AML-193 (cell line): ENCODE results near the gene PPP1R26.
"Not testable (repeated sequence)": the region's sequence is repeated elsewhere in the genome, so short reads cannot be mapped to it uniquely, and the experiment has no call there.

Experiments used
- DNase-seq, 2 experiments: peaks; one replicate each; lab custom pipeline; 2025; lab: John Stamatoyannopoulos, UW

PPP1R26 gene

DNA sequence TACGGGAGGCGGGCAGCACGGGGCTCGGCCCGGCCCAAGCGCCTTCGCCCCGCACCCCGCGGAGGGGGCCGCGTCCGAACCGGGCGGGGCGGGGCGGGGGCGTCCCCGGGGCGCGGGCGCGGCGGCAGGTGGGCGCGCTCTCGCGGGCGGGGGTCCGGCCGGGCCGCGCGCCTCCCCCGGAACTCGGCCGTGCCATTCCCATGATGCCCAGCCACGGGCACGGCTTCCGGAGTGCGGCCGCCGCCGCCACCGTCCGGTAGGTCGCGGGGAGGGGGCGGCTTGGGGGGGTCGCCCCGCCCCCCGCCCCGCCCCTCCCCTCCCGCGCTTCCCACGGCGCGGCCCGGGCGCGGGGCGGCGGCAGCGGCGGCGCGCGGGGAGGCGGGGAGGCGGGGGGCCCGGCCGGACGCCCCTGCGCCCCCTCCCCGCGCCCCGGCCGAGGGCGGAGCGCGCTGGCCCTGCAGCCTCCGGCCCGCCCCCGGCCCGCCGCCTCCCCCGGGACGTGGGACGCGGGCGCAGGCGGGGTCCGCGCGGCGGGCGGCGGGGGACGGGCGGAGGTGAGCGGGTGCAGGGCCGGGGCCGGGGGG is at the start of gene PPP1R26:
PPP1R26 (plus strand) TSS at position 314 of the 584 bp plus-strand sequence. CDS start 4,729 bp downstream, outside the sequence.
- no peak for DNase-seq

DNA sequence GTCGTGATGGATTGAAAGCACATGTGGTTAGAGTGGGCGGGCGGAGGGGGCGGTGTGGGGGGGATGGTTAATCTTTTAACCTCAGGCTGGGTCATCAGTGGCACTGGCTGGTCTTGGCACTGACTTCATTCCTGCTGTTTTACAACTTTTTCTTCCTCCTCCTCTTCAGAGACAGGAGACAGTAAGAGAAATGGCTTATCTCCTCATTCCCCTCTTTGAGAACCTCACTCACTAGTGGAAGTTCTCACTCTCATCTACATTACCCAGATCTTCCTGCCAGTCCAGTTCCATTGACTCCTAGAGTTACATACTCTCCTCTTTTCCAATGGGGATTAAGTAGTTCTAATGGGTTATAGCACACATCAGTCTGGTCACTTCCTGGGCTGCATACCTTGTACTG is 42.3 kb upstream of the PPP1R26 start:
- DNase-seq = no peak

DNA sequence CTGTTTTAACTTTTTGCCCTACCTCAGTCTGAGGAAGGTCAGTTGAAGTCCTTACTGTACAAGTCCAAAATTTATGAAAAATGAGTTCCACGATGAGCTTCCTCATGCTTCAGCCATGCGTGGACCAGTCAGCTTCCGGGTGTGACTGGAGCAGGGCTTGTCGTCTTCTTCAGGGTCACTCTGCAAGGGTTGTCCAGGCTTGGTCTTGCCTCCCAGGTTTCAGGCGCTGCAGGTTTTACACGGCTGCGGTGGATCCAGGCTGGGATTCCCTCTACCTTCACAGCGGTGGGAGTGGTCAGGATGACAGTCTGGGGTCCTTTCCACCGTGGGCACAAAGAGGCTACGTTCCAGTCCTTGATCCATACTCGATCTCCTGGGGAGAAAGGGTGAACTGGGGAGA is 41.9 kb upstream of the PPP1R26 start:
- not testable (repeated sequence) for DNase-seq

DNA sequence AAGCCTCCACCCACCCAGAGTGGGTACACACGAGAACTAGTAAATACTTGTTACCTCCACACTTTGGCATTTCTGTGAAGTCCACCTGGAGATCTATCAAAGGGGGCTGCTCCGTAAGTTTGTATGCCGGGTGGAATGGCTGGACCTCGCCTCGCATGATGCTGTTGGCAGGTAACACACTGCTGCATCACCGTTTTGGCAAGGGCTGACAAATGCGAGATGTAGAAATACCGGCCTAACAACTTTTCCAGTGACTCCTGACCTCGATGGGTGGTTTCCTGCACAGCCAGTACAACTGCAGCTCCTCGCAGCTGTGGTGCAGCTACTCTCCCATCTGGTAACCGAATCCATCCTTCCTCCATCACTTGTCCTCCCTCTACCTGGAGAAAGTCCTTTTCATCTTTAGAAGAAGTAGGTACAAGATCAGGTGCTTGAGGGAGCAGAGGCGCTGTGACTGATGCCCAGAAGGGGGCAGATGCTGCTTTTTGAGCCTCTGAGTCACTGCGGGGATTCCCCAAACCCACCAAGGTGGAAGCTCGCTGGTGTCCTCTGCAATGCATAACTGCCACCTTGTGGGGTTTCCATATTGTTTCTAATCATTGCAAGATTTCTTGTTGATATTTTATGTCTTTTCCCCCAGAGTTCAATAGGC is 40.9 kb upstream of the PPP1R26 start:
- DNase-seq = not testable (repeated sequence)

- not testable (repeated sequence) for DNase-seq
Measured at GRCh38 chr9:135439514-135439913, 40.1 kb upstream of the PPP1R26 start.

GRCh38 chr9:135439916-135440315 is 39.7 kb upstream of the PPP1R26 start:
- no peak for DNase-seq

DNA sequence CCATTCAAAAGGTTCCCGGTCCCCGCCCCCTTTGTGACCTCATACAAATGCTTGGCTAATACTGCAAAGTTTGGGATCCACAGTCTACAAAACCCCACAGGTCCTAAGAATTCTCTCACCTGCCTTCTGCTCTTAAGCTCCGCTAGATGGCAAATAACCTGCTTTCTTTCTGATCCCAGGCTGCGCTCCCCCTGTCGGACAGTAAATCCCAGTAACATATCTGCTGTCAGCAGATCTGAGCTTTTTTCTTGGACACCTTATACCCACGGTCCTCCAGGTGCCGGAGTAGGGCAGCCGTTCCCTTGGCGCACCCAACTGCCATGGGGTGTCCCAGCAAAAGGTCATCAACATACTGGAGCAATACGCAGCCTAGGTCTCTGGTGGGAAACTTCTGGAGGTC is 39.0 kb upstream of the PPP1R26 start:
- DNase-seq = no peak

DNA sequence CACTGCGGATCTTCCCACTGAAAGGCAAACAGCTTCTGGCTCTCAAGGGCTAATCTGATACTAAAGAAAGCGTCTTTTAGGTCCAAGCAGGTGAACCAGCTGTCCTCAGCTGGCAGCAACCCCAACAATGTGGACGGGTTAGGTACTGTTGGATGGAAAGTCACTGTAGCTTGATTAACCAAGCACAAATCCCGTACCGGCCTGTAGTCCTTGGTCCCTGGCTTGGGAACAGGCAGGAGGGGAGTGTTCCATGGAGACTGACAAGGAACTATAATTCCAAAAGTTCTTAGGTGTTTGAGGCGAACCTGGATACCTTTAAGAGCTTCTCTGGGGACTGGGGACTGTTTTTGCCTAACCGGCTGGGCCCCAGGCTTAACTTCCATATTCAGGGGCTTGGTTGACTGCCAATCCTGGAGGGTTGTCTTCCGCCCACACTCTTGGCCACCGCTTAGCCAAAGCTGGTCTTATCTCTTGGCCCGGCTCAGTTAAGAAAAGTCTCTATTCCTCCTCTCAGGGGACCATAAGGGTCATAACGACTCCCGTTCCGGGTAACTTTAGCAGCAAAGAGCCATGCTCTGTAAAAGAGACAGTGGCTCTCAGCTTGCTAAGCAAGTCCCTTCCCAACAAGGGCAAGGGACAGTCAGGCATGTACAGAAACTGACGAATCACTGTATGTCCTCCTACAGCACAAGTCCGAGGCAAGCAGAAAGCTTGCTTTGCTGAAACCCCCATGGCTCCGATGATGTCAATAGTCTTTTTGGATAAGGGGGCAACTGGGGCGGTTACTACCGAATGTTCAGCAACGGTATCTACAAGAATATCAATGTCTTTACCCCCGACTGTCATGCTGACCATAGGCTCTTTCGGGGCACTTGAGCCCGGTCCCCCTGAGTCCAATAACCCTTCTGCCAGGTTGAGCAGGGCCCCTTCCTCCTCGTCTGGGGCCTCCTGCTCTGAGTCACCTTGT is 38.2 kb upstream of the PPP1R26 start:
- DNase-seq = not testable (repeated sequence)

- DNase-seq = no peak
Measured at GRCh38 chr9:135442075-135442474, 37.5 kb upstream of the PPP1R26 start.

- no peak for DNase-seq
Measured at GRCh38 chr9:135443797-135444425, 35.7 kb upstream of the PPP1R26 start.

GRCh38 chr9:135447126-135447525 is 32.5 kb upstream of the PPP1R26 start:
- no peak for DNase-seq

DNA sequence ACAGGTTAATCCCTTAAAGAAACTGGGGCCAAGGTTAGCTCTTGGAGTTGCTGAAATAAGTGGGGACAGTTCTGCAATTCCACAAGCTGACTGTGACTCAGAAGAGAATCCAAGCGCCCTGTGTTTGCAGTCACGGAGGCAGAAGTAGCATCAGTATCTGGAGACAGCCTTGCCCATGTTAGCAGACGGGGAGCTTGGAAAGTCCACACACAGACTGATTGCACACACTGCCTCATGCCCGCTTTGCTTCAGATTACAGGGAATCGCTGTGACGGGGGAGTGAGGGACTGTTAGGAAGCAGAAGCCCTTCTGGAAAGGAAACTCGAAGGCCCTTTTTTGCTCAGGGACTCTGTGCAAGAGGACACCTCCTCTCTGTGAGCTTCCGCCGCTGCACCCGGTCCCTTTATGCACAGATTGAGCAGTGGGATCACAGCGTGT is 30.9 kb upstream of the PPP1R26 start:
- DNase-seq = no peak

DNA sequence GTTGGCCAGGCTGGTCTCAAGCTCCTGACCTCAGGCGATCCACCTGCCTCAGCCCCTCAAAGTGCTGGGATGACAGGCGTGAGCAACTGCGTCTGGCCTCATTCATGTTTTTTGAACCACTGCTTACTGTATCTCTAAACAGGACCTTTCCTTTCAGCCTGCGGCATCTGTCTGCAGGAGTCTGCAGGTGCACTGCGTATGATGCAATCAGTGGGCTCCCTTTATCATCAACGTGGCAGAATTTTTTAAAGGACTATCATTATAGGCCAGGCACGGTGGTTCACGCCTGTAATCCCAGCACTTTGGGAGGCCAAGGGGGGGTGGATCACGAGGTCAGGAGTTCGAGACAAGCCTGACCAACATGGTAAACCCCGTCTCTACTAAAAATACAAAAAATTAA is 30.1 kb upstream of the PPP1R26 start:
- not testable (repeated sequence) for DNase-seq

- DNase-seq = no peak
Measured at GRCh38 chr9:135450956-135451355, 28.6 kb upstream of the PPP1R26 start.

DNA sequence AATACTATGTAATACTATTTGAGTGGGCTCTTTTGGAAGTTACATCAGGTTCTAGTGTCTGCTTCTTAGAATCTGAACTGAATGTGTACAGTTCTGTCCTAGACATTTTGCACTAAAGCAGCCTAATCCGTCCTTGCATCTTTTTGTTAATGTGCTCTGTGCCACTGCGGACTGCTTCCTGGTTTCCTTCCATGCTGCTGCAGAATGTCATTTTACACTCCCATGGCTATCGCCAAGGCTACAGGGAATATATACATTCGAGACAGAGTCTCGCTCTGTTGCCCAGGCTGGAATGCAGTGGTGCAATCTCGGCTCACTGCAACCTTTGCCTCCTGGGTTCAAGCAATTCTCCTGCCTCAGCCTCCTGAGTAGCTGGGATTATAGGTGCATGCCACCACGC is 27.7 kb upstream of the PPP1R26 start:
- not testable (repeated sequence) for DNase-seq

DNA sequence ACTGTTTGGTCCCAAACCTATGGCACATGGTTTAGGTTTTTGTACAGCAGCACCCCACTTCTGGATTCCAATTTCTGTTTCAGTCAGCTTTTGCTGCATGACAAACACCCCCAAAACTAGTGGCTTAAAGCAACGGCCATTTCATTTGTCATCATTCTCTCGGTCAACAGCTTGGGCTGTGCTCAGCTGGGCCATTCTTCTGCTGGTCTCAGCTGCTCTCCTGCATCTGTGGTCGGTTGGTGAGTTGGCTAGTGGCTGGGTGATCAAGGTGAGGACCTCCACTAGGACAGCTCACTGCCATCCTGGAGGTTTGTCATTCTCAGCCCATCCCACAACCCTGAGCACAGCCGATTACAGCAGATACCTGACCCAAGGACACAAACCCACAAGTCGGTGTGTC is 24.8 kb upstream of the PPP1R26 start:
- DNase-seq = no peak

DNA sequence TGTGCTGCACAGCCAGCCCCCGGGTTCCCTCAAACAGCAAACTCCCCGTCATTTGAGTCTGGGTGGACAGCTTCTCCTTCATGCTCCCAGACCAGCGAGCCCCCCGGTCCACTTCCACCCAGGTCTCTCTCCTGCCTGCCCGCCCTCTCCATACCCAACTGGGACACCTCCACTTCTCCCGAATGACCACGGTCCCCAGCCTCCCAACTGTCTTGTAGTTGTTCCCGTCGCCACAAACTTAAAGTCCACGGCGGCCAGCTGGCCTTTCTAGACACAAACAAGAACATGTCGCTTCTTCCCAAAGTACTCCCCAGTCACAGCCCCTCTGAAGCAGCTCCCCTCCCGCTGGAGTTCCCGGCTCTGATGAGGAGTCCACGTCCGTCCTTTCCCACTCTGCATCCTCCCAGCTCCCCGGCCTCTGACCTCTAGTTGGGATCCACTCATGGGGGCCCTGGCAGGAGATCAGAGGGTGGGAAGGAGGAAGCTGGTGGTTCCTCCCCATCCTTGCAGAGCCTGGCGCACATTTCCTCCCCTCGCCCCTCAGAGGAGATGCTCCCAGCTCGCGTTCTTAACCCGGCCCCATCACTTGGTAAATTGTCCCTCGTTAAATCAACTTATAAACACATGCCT is 24.1 kb upstream of the PPP1R26 start:
- DNase-seq = no peak

GRCh38 chr9:135456436-135457104 is 23.0 kb upstream of the PPP1R26 start:
- DNase-seq = no peak

DNA sequence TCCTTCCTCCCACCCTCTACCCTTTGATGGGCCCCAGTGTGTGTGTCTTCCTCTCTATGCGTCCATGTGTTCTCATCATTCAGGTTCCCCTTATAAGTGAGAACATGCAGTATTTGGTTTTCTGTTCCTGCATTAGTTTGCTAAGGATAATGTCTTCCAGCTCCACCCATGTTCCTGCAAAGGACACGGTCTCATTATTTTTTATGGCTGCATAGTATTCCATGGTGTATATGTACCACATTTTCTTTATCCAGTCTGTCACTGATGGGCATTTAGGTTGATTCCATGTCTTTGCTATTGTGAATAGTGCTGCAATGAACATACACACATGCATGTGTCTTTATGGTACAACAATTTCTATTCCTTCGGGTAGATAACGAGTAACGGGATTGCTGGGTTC is 21.1 kb upstream of the PPP1R26 start:
- DNase-seq = not testable (repeated sequence)

- DNase-seq = no peak
Measured at GRCh38 chr9:135461936-135462335, 17.6 kb upstream of the PPP1R26 start.

DNA sequence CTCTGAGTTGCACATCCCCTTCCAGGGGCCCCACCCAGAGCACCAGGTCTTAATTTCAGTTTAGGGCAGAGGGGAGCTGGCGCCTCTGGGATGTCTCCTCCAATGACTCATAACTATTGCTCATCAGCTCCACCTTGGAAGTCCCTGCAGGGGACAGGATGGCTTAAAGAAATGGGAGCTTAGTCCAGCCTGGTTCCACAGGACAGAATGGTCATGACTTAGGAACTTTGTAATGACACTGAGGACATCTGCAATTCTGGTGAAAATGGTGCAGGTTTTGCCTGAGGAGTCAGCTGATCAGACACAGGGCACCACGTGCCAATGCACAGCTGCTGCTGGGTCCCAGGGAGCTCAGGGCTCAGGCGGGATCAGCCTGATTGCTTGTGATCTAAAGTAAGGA is 16.4 kb upstream of the PPP1R26 start:
- no peak for DNase-seq
